DND-41 (cell line): ENCODE measurements around the gene APH1B.

Source experiments
- CTCF ChIP-seq: IDR thresholded peaks from 2 replicates; pipeline ENCODE4 v1.5.1; 2012; ENCODE audit warnings: borderline replicate concordance, low read length, moderate library complexity, mild to moderate bottlenecking; ENCODE audit not compliant: poor library complexity, severe bottlenecking; ENCODE audit errors: extremely low read depth
- EZH2 ChIP-seq: IDR thresholded peaks from 3 replicates; pipeline ENCODE4 v1.6.1; 2012; ENCODE audit warnings: borderline replicate concordance, low read depth, mild to moderate bottlenecking, moderate library complexity, low read length, inconsistent platforms; ENCODE audit not compliant: severe bottlenecking

- TF ChIP-seq EZH2, result no peak
- TF ChIP-seq CTCF, result no peak
These were observed 52.4 kb downstream of the APH1B start for GRCh38 chr15:63329567-63330350.
